HepG2 (cell line): ENCODE results near the gene CDKN1C. TPM values are rescaled to one million over a fixed set of nuclear protein-coding genes. Genes with fewer than 3 reads are reported as not detected.
A peak's percentile ranks its signal among the peaks of the same experiment; 100 is the strongest.

Experiments used
- AHR ChIP-seq: IDR thresholded peaks from 2 replicates; pipeline ENCODE4 v1.6.1; 2018; ENCODE audit warnings: missing genetic modification reagents, missing compliant biosample characterization
- ARID3A ChIP-seq: IDR thresholded peaks from 2 replicates; pipeline ENCODE4 v1.6.1; 2012; ENCODE audit warnings: low read depth, low read length, improper control_type of control experiment
- ARNT ChIP-seq: fragments of 450-650 bp; IDR thresholded peaks from 2 replicates; pipeline ENCODE4 v1.6.1; 2017
- DR1 ChIP-seq: sonication (generic); formaldehyde crosslinking; IDR thresholded peaks from 2 replicates; pipeline ENCODE4 v1.8.0; 2021; ENCODE audit warnings: mild to moderate bottlenecking, missing genetic modification reagents, inconsistent platforms
- EZH2 ChIP-seq: conservative IDR thresholded peaks from 2 replicates; pipeline ENCODE4 v1.6.1; 2012; ENCODE audit warnings: mild to moderate bottlenecking, low read depth, low read length, moderate library complexity
- KDM5A ChIP-seq: fragments of 200-600 bp; sonication (generic); IDR thresholded peaks from 2 replicates; pipeline ENCODE4 v1.7.0; 2018; ENCODE audit warnings: antibody characterized with exemption, mild to moderate bottlenecking, low read length, borderline replicate concordance
- KDM6A ChIP-seq: IDR thresholded peaks from 2 replicates; pipeline ENCODE4 v1.6.1; 2016; ENCODE audit warnings: low read depth
- MAFF ChIP-seq: IDR thresholded peaks from 2 replicates; pipeline ENCODE4 v1.6.1; 2011; ENCODE audit warnings: low read depth, low read length, improper control_type of control experiment
- MBNL3 ChIP-seq: fragments of 250-450 bp; sonication (Bioruptor Pico); conservative IDR thresholded peaks from 2 replicates; pipeline ENCODE4 v1.8.0; 2022; ENCODE audit warnings: mild to moderate bottlenecking, inconsistent platforms
- MED13 ChIP-seq: sonication (generic); formaldehyde crosslinking; IDR thresholded peaks from 2 replicates; pipeline ENCODE4 v1.5.0; 2020; ENCODE audit warnings: missing genetic modification reagents
- MTA3 ChIP-seq: sonication (generic); formaldehyde crosslinking; IDR thresholded peaks from 2 replicates; pipeline ENCODE4 v1.4.0; 2020; ENCODE audit warnings: missing genetic modification reagents
- MYPOP ChIP-seq: sonication (generic); formaldehyde crosslinking; IDR thresholded peaks from 2 replicates; pipeline ENCODE4 v1.8.1; 2023; ENCODE audit warnings: mild to moderate bottlenecking, moderate library complexity, missing genetic modification reagents
- RBM22 ChIP-seq: fragments of 200-400 bp; formaldehyde crosslinking; optimal IDR thresholded peaks from 2 replicates; pipeline ENCODE3; 2017; ENCODE audit warnings: mild to moderate bottlenecking, low read length, moderate library complexity
- RXRB ChIP-seq: IDR thresholded peaks from 2 replicates; pipeline ENCODE4 v1.6.1; 2016; ENCODE audit warnings: borderline replicate concordance, missing genetic modification reagents, missing compliant biosample characterization
- SMARCC2 ChIP-seq: fragments of 450-650 bp; IDR thresholded peaks from 2 replicates; pipeline ENCODE4 v1.6.1; 2017; ENCODE audit warnings: antibody characterized with exemption, mild to moderate bottlenecking
- SMC3 ChIP-seq: IDR thresholded peaks from 2 replicates; pipeline ENCODE4 v1.6.1; 2011; ENCODE audit warnings: low read length, improper control_type of control experiment
- TSC22D2 ChIP-seq: sonication (generic); formaldehyde crosslinking; IDR thresholded peaks from 2 replicates; pipeline ENCODE4 v1.5.1; 2020; ENCODE audit warnings: missing genetic modification reagents, mild to moderate bottlenecking, borderline replicate concordance
- ZBTB44 ChIP-seq: sonication (generic); formaldehyde crosslinking; IDR thresholded peaks from 2 replicates; pipeline ENCODE4 v1.4.0; 2020; ENCODE audit warnings: missing genetic modification reagents
- ZNF317 ChIP-seq: sonication (generic); formaldehyde crosslinking; IDR thresholded peaks from 2 replicates; pipeline ENCODE4 v1.5.0; 2020; ENCODE audit warnings: mild to moderate bottlenecking, missing genetic modification reagents
- ZNF558 ChIP-seq: sonication (generic); formaldehyde crosslinking; IDR thresholded peaks from 2 replicates; pipeline ENCODE4 v1.9.0; 2022; ENCODE audit warnings: mild to moderate bottlenecking, missing genetic modification reagents, borderline replicate concordance
- ZNF563 ChIP-seq: sonication (generic); formaldehyde crosslinking; IDR thresholded peaks from 2 replicates; pipeline ENCODE4 v1.8.0; 2022; ENCODE audit warnings: mild to moderate bottlenecking, moderate library complexity, missing genetic modification reagents
- ZNF687 ChIP-seq: sonication (generic); formaldehyde crosslinking; IDR thresholded peaks from 2 replicates; pipeline ENCODE4 v1.5.1; 2020; ENCODE audit warnings: mild to moderate bottlenecking, missing genetic modification reagents, moderate library complexity
- polyA plus RNA-seq, 8 experiments: library from polyadenylated mRNA; depleted of rRNA in 3 of 8; stranded (reverse) in 7 of 8; unstranded in 1 of 8; fragments of >200 nt; fragmentation: Illumina TruSeq in 4 of 8; extraction: Trizol in 4 of 8; gene quantifications; 2 replicates each; pipeline versions ENCODE4 v1.2.1 to v1.2.3, GENCODE V29; 2011 to 2016; ENCODE audit warnings: low read depth in 4 of 8, missing spikeins in 1 of 8, mixed read lengths in 1 of 8; ENCODE audit not compliant: insufficient read depth in 1 of 8
- total RNA-seq, 5 experiments: library from RNA; depleted of rRNA; stranded (reverse); fragments of >200 nt; fragmentation: Illumina TruSeq; extraction: Trizol; gene quantifications; 2 replicates each; pipeline ENCODE4 v1.2.3, GENCODE V29; 2016; ENCODE audit warnings: low read depth in 1 of 5

CDKN1C gene
- total and polyA plus RNA-seq, 2 of the 13 experiments (the other 11 are each of a cell fraction or from before 2014, with no cell fraction given): not detected

- TF ChIP-seq ZBTB44 (CRISPR knock-in tag) (no peak), RBM22 (peak; percentile 45), MYPOP (CRISPR knock-in tag) (no peak), ZNF317 (CRISPR knock-in tag) (no peak), EZH2 (no peak), MED13 (CRISPR knock-in tag) (no peak), ARNT (no peak), MAFF (no peak), AHR (CRISPR knock-in tag) (no peak), TSC22D2 (CRISPR knock-in tag) (no peak), ZNF563 (CRISPR knock-in tag) (no peak), MBNL3 (CRISPR knock-in tag) (no peak), ZNF558 (CRISPR knock-in tag) (0 out of 2 replicates have a peak, but pooled peaks have one; percentile 69), MTA3 (CRISPR knock-in tag) (no peak), KDM5A (no peak), SMARCC2 (no peak), KDM6A (CRISPR knock-in tag) (no peak), SMC3 (no peak), ARID3A (no peak), ZNF687 (CRISPR knock-in tag) (peak; percentile 73), DR1 (CRISPR knock-in tag) (no peak), RXRB (no peak; the same call in 1 of the 2 replicates)
Measured at GRCh38 chr11:2902784-2903671, 17.5 kb upstream of the CDKN1C start (continued).
